Neural progenitor cell (in vitro differentiated cells): ENCODE data around the gene TAP2. TPM values are rescaled to one million over a fixed set of nuclear protein-coding genes. Genes with fewer than 3 reads are reported as not detected.
"Not testable (repeated sequence)": the region's sequence is repeated elsewhere in the genome, so short reads cannot be mapped to it uniquely, and the experiment has no call there.

Experiments used
- DNase-seq: peaks from one replicate; pipeline ENCODE4 v3.0.0-alpha.2; 2016; ENCODE audit warnings: low spot score
- H2AFZ ChIP-seq: fragments of 200-600 bp; sonication (generic); replicated peaks from 2 replicates; pipeline ENCODE4 v1.6.1; 2016; ENCODE audit warnings: antibody characterized with exemption
- H3F3A ChIP-seq: fragments of 200-600 bp; sonication (generic); 2 replicates; pipeline ENCODE4 v1.6.1; 2016; ENCODE audit warnings: antibody characterized with exemption, low read depth
- H3K27ac ChIP-seq: fragments of 200-600 bp; sonication (generic); 2 replicates; pipeline ENCODE4 v1.5.1; 2016; ENCODE audit warnings: mild to moderate bottlenecking
- H3K27me3 ChIP-seq: fragments of 200-600 bp; sonication (generic); 2 replicates; pipeline ENCODE4 v1.6.1; 2016; ENCODE audit warnings: mild to moderate bottlenecking, moderate library complexity
- H3K36me3 ChIP-seq: fragments of 200-600 bp; sonication (generic); 2 replicates; pipeline ENCODE4 v1.5.1; 2016
- H3K4me1 ChIP-seq: fragments of 200-600 bp; sonication (generic); 2 replicates; pipeline ENCODE4 v1.6.1; 2016; ENCODE audit warnings: mixed run types
- H3K4me2 ChIP-seq: fragments of 200-600 bp; sonication (generic); 2 replicates; pipeline ENCODE4 v1.6.1; 2016
- H3K4me3 ChIP-seq: fragments of 200-600 bp; sonication (generic); 2 replicates; pipeline ENCODE4 v1.5.1; 2016
- H3K79me2 ChIP-seq: fragments of 200-600 bp; sonication (generic); 2 replicates; pipeline ENCODE4 v1.6.1; 2016; ENCODE audit warnings: low read depth
- H3K9ac ChIP-seq: fragments of 200-600 bp; sonication (generic); 2 replicates; pipeline ENCODE4 v1.6.1; 2016
- H3K9me3 ChIP-seq: fragments of 200-600 bp; sonication (generic); 2 replicates; pipeline ENCODE4 v1.5.1; 2016; ENCODE audit warnings: low read depth
- H4K20me1 ChIP-seq: fragments of 200-600 bp; sonication (generic); 2 replicates; pipeline ENCODE4 v1.6.1; 2016; ENCODE audit warnings: low read depth
- H3K27ac Mint-ChIP-seq: 3 replicates; pipeline ENCODE4 v1.8.0; 2021; ENCODE audit warnings: mixed read lengths
- H3K27me3 Mint-ChIP-seq: 2 replicates; pipeline ENCODE4 v1.8.0; 2022; ENCODE audit warnings: low read depth, mild to moderate bottlenecking, inconsistent platforms, moderate library complexity, mixed read lengths; ENCODE audit not compliant: insufficient read depth
- H3K36me3 Mint-ChIP-seq: 3 replicates; pipeline ENCODE4 v1.8.0; 2021; ENCODE audit warnings: mixed read lengths
- H3K4me1 Mint-ChIP-seq: 3 replicates; pipeline ENCODE4 v1.8.0; 2021; ENCODE audit warnings: mixed read lengths
- H3K4me3 Mint-ChIP-seq: 3 replicates; pipeline ENCODE4 v1.8.0; 2021; ENCODE audit warnings: mild to moderate bottlenecking, moderate library complexity, mixed read lengths
- H3K9me3 Mint-ChIP-seq: 3 replicates; pipeline ENCODE4 v1.8.0; 2020; ENCODE audit warnings: mixed read lengths
- CTCF ChIP-seq: fragments of 200-600 bp; sonication (generic); IDR thresholded peaks from 2 replicates; pipeline ENCODE4 v1.5.1; 2017; ENCODE audit warnings: antibody characterized with exemption, mild to moderate bottlenecking
- EZH2 ChIP-seq: fragments of 200-600 bp; sonication (generic); IDR thresholded peaks from 2 replicates; pipeline ENCODE4 v1.6.1; 2017; ENCODE audit warnings: antibody characterized with exemption, mild to moderate bottlenecking, moderate library complexity
- EZH2phosphoT487 ChIP-seq: fragments of 200-600 bp; sonication (generic); IDR thresholded peaks from 2 replicates; pipeline ENCODE4 v1.6.1; 2017; ENCODE audit warnings: antibody characterized with exemption
- total RNA-seq: library from RNA; depleted of rRNA; stranded (reverse); fragments of >200 nt; gene quantifications from 2 replicates; pipeline ENCODE4 v1.2.3, GENCODE V29; 2015; ENCODE audit warnings: low replicate concordance

TAP2 gene
- total RNA-seq, 1 donor from 2014 or later = 2.9 TPM

- H3K4me1 ChIP-seq = no peaks in the 10 kb centered on the region
- H3K27ac Mint-ChIP-seq = no peak overlapping the region
- H3F3A ChIP-seq = no peaks in the 10 kb centered on the region
- TF ChIP-seq EZH2 (no peak), CTCF (no peak), EZH2phosphoT487 (no peak)
- no peaks in the 10 kb centered on the region for H3K4me1 Mint-ChIP-seq
- H3K4me3 Mint-ChIP-seq = no peak overlapping the region
- H3K36me3 Mint-ChIP-seq = no peaks in the 10 kb centered on the region
- H3K27ac ChIP-seq = no peak overlapping the region
- no peaks in the 10 kb centered on the region for H3K36me3 ChIP-seq
- H3K4me3 ChIP-seq = no peak overlapping the region
- H3K79me2 ChIP-seq = no peaks in the 10 kb centered on the region
- H3K27me3 Mint-ChIP-seq = peaks cover 3% of the 10 kb centered on the region
- H3K27me3 ChIP-seq = peaks cover 13% of the 10 kb centered on the region
- H3K9ac ChIP-seq = no peak overlapping the region
- no peak for DNase-seq
- H3K9me3 Mint-ChIP-seq = no peaks in the 10 kb centered on the region
- H3K9me3 ChIP-seq = no peaks in the 10 kb centered on the region
- no peak overlapping the region for H2AFZ ChIP-seq
- H3K4me2 ChIP-seq = no peak overlapping the region
- no peaks in the 10 kb centered on the region for H4K20me1 ChIP-seq
Measured at GRCh38 chr6:32809171-32809570, 29.4 kb downstream of the TAP2 start.

GRCh38 chr6:32807020-32807580 lies 31.4 kb downstream of the TAP2 start:
- Histone ChIP-seq H3K27ac (no peak overlapping the region), H2AFZ (no peak overlapping the region), H3K79me2 (no peaks in the 10 kb centered on the region), H3K9me3 (no peaks in the 10 kb centered on the region), H3F3A (no peaks in the 10 kb centered on the region), H3K27me3 (peaks cover 33% of the 10 kb centered on the region), H3K36me3 (no peaks in the 10 kb centered on the region), H3K9ac (no peak overlapping the region), H4K20me1 (no peaks in the 10 kb centered on the region), H3K4me3 (no peak overlapping the region), H3K4me1 (no peaks in the 10 kb centered on the region), H3K4me2 (no peak overlapping the region)
- Mint-ChIP-seq H3K4me3 (no peak overlapping the region), H3K27ac (no peak overlapping the region), H3K4me1 (no peaks in the 10 kb centered on the region), H3K9me3 (no peaks in the 10 kb centered on the region), H3K27me3 (peaks cover 5% of the 10 kb centered on the region), H3K36me3 (no peaks in the 10 kb centered on the region)
- peak; percentile 10 for DNase-seq
- no peak for TF ChIP-seq EZH2
- TF ChIP-seq EZH2phosphoT487 = no peak
- TF ChIP-seq CTCF = peak; percentile 13

- not testable (repeated sequence) for H4K20me1 ChIP-seq, H3K36me3 ChIP-seq, H3K36me3 Mint-ChIP-seq, H3K4me1 ChIP-seq, H3K79me2 ChIP-seq, DNase-seq, H2AFZ ChIP-seq, H3K4me3 ChIP-seq, H3K27ac Mint-ChIP-seq, H3K27me3 Mint-ChIP-seq, H3F3A ChIP-seq, H3K4me2 ChIP-seq, H3K9ac ChIP-seq, H3K9me3 Mint-ChIP-seq, H3K9me3 ChIP-seq, H3K4me3 Mint-ChIP-seq, H3K4me1 Mint-ChIP-seq, H3K27ac ChIP-seq
- peaks cover 47% of the 10 kb centered on the region for H3K27me3 ChIP-seq
Measured at GRCh38 chr6:32805404-32805803, 33.1 kb downstream of the TAP2 start.

- H4K20me1 ChIP-seq = no peaks in the 10 kb centered on the region
- H3K36me3 ChIP-seq = no peaks in the 10 kb centered on the region
- TF ChIP-seq CTCF (no peak), EZH2 (no peak), EZH2phosphoT487 (no peak)
- no peak overlapping the region for H3K4me2 ChIP-seq
- H3K79me2 ChIP-seq = no peaks in the 10 kb centered on the region
- H2AFZ ChIP-seq = no peak overlapping the region
- DNase-seq = no peak
- Mint-ChIP-seq H3K27ac (no peak overlapping the region), H3K4me3 (no peak overlapping the region), H3K27me3 (peaks cover 5% of the 10 kb centered on the region), H3K4me1 (no peaks in the 10 kb centered on the region), H3K36me3 (no peaks in the 10 kb centered on the region), H3K9me3 (peaks cover 2% of the 10 kb centered on the region)
- no peak overlapping the region for H3K4me3 ChIP-seq
- H3K27me3 ChIP-seq = peaks cover 50% of the 10 kb centered on the region
- H3K27ac ChIP-seq = no peak overlapping the region
- no peaks in the 10 kb centered on the region for H3K9me3 ChIP-seq
- H3K9ac ChIP-seq = no peak overlapping the region
- H3K4me1 ChIP-seq = no peaks in the 10 kb centered on the region
- no peaks in the 10 kb centered on the region for H3F3A ChIP-seq
Measured at GRCh38 chr6:32803416-32803815, 35.1 kb downstream of the TAP2 start.
